ENCODE measurements around the gene METRN.
A peak's percentile ranks its signal among the peaks of the same experiment; 100 is the strongest.

METRN gene

DNA sequence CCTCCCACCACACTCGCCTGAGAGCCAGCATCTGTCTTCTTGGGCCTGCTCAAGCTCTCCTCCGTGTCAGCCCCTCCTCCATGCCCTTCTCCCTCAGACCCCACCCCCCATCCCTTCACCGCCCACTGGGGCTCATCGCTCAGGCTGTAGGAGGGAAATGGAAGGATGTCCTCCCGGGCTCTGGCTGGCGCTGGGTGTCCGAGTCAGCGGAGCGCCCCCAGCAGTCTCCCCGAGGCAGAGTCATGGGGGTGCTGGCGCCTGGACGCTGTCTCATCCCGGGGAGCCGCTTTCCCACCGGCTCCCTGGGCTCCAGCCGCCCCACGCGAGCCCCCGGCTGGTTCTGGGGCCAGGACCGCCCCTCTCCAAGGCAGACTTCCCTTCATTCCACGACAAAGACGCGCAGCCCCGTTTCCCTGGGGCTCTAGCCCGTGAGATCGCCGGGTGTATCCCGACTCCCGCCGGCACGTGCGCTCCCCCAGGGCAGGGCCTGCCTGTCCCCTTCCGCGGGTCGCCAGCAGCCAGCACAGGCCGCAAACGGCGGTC is 5.6 kb downstream of the METRN start (continued):
- TF ChIP-seq, protein P1, sequence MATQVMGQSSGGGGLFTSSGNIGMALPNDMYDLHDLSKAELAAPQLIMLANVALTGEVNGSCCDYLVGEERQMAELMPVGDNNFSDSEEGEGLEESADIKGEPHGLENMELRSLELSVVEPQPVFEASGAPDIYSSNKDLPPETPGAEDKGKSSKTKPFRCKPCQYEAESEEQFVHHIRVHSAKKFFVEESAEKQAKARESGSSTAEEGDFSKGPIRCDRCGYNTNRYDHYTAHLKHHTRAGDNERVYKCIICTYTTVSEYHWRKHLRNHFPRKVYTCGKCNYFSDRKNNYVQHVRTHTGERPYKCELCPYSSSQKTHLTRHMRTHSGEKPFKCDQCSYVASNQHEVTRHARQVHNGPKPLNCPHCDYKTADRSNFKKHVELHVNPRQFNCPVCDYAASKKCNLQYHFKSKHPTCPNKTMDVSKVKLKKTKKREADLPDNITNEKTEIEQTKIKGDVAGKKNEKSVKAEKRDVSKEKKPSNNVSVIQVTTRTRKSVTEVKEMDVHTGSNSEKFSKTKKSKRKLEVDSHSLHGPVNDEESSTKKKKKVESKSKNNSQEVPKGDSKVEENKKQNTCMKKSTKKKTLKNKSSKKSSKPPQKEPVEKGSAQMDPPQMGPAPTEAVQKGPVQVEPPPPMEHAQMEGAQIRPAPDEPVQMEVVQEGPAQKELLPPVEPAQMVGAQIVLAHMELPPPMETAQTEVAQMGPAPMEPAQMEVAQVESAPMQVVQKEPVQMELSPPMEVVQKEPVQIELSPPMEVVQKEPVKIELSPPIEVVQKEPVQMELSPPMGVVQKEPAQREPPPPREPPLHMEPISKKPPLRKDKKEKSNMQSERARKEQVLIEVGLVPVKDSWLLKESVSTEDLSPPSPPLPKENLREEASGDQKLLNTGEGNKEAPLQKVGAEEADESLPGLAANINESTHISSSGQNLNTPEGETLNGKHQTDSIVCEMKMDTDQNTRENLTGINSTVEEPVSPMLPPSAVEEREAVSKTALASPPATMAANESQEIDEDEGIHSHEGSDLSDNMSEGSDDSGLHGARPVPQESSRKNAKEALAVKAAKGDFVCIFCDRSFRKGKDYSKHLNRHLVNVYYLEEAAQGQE (tag by site-specific recombination; IDR thresholded peaks at IDR 0.05), result peak; percentile 44; the same call in 1 of the 2 replicates
- TF ChIP-seq YY2 (tag by site-specific recombination; IDR thresholded peaks at IDR 0.05) (no peak), ZNF558 (tag by site-specific recombination; IDR thresholded peaks at IDR 0.05) (no peak), ZSCAN23 (tag by site-specific recombination; IDR thresholded peaks at IDR 0.05) (no peak), ZNF621 (tag by site-specific recombination; IDR thresholded peaks at IDR 0.05) (no peak), ZNF366 (tag by site-specific recombination; conservative IDR thresholded peaks at IDR 0.05) (peak; percentile 80), ZNF350 (tag by site-specific recombination; IDR thresholded peaks at IDR 0.05) (no peak), ZBTB7A (tag by site-specific recombination; IDR thresholded peaks at IDR 0.05; ENCODE audit: low read depth) (peak; percentile 74; the same call in 1 of the 2 replicates), KLF16 (tag by site-specific recombination; IDR thresholded peaks at IDR 0.05) (peak; percentile 39; the same call in 1 of the 2 replicates), ZNF24 (tag by site-specific recombination; IDR thresholded peaks at IDR 0.05) (peak; percentile 30; the same call in 1 of the 2 replicates), ZNF654 (tag by site-specific recombination; IDR thresholded peaks at IDR 0.05; ENCODE audit: low read depth) (no peak), ZNF792 (tag by site-specific recombination; IDR thresholded peaks at IDR 0.05) (no peak), ZNF549 (tag by site-specific recombination; IDR thresholded peaks at IDR 0.05) (no peak), ZNF785 (tag by site-specific recombination; IDR thresholded peaks at IDR 0.05) (no peak), ZNF221 (tag by site-specific recombination; IDR thresholded peaks at IDR 0.05; ENCODE audit: borderline replicate concordance) (no peak), ZBTB1 (tag by site-specific recombination; IDR thresholded peaks at IDR 0.05) (no peak), ZNF660 (tag by site-specific recombination; IDR thresholded peaks at IDR 0.05) (no peak), ZNF155 (tag by site-specific recombination; IDR thresholded peaks at IDR 0.05) (no peak), SALL2 (tag by site-specific recombination; IDR thresholded peaks at IDR 0.05; ENCODE audit: borderline replicate concordance) (no peak), ZNF521 (tag by site-specific recombination; IDR thresholded peaks at IDR 0.05) (no peak), ZNF140 (tag by site-specific recombination; IDR thresholded peaks at IDR 0.05) (no peak), ZNF146 (tag by site-specific recombination; IDR thresholded peaks at IDR 0.05) (no peak)
- TF ChIP-seq, protein P2, sequence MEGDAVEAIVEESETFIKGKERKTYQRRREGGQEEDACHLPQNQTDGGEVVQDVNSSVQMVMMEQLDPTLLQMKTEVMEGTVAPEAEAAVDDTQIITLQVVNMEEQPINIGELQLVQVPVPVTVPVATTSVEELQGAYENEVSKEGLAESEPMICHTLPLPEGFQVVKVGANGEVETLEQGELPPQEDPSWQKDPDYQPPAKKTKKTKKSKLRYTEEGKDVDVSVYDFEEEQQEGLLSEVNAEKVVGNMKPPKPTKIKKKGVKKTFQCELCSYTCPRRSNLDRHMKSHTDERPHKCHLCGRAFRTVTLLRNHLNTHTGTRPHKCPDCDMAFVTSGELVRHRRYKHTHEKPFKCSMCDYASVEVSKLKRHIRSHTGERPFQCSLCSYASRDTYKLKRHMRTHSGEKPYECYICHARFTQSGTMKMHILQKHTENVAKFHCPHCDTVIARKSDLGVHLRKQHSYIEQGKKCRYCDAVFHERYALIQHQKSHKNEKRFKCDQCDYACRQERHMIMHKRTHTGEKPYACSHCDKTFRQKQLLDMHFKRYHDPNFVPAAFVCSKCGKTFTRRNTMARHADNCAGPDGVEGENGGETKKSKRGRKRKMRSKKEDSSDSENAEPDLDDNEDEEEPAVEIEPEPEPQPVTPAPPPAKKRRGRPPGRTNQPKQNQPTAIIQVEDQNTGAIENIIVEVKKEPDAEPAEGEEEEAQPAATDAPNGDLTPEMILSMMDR (tag by site-specific recombination; IDR thresholded peaks at IDR 0.05), result peak; percentile 74
- TF ChIP-seq, protein P3, sequence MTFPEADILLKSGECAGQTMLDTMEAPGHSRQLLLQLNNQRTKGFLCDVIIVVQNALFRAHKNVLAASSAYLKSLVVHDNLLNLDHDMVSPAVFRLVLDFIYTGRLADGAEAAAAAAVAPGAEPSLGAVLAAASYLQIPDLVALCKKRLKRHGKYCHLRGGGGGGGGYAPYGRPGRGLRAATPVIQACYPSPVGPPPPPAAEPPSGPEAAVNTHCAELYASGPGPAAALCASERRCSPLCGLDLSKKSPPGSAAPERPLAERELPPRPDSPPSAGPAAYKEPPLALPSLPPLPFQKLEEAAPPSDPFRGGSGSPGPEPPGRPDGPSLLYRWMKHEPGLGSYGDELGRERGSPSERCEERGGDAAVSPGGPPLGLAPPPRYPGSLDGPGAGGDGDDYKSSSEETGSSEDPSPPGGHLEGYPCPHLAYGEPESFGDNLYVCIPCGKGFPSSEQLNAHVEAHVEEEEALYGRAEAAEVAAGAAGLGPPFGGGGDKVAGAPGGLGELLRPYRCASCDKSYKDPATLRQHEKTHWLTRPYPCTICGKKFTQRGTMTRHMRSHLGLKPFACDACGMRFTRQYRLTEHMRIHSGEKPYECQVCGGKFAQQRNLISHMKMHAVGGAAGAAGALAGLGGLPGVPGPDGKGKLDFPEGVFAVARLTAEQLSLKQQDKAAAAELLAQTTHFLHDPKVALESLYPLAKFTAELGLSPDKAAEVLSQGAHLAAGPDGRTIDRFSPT (tag by site-specific recombination; IDR thresholded peaks at IDR 0.05), result no peak
- TF ChIP-seq, protein P4, sequence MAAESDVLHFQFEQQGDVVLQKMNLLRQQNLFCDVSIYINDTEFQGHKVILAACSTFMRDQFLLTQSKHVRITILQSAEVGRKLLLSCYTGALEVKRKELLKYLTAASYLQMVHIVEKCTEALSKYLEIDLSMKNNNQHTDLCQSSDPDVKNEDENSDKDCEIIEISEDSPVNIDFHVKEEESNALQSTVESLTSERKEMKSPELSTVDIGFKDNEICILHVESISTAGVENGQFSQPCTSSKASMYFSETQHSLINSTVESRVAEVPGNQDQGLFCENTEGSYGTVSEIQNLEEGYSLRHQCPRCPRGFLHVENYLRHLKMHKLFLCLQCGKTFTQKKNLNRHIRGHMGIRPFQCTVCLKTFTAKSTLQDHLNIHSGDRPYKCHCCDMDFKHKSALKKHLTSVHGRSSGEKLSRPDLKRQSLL (tag by site-specific recombination; IDR thresholded peaks at IDR 0.05), result peak; percentile 69
- TF ChIP-seq, protein P5, sequence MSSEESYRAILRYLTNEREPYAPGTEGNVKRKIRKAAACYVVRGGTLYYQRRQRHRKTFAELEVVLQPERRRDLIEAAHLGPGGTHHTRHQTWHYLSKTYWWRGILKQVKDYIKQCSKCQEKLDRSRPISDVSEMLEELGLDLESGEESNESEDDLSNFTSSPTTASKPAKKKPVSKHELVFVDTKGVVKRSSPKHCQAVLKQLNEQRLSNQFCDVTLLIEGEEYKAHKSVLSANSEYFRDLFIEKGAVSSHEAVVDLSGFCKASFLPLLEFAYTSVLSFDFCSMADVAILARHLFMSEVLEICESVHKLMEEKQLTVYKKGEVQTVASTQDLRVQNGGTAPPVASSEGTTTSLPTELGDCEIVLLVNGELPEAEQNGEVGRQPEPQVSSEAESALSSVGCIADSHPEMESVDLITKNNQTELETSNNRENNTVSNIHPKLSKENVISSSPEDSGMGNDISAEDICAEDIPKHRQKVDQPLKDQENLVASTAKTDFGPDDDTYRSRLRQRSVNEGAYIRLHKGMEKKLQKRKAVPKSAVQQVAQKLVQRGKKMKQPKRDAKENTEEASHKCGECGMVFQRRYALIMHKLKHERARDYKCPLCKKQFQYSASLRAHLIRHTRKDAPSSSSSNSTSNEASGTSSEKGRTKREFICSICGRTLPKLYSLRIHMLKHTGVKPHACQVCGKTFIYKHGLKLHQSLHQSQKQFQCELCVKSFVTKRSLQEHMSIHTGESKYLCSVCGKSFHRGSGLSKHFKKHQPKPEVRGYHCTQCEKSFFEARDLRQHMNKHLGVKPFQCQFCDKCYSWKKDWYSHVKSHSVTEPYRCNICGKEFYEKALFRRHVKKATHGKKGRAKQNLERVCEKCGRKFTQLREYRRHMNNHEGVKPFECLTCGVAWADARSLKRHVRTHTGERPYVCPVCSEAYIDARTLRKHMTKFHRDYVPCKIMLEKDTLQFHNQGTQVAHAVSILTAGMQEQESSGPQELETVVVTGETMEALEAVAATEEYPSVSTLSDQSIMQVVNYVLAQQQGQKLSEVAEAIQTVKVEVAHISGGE (tag by site-specific recombination; conservative IDR thresholded peaks at IDR 0.05; ENCODE audit: low read depth), result no peak
- TF ChIP-seq, protein P6, sequence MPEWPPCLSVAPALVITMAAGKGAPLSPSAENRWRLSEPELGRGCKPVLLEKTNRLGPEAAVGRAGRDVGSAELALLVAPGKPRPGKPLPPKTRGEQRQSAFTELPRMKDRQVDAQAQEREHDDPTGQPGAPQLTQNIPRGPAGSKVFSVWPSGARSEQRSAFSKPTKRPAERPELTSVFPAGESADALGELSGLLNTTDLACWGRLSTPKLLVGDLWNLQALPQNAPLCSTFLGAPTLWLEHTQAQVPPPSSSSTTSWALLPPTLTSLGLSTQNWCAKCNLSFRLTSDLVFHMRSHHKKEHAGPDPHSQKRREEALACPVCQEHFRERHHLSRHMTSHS (tag by site-specific recombination; IDR thresholded peaks at IDR 0.05), result no peak

All from HEK293 (cell line).